Mesendoderm (in vitro differentiated cells): ENCODE results near the gene FAM163B.

Experiments used
- DNase-seq: peaks from one replicate; pipeline ENCODE4 v3.0.0; 2013
- H2AK5ac ChIP-seq: 2 replicates; pipeline ENCODE4 v1.6.1; 2013; ENCODE audit warnings: low read length, inconsistent platforms
- H2BK120ac ChIP-seq: 2 replicates; pipeline ENCODE4 v1.6.1; 2013; ENCODE audit warnings: low read depth, mild to moderate bottlenecking, low read length, moderate library complexity, mixed read lengths
- H2BK15ac ChIP-seq: replicated peaks from 2 replicates; pipeline ENCODE4 v1.6.1; 2013; ENCODE audit warnings: low read depth, mild to moderate bottlenecking, moderate library complexity
- H2BK5ac ChIP-seq: 2 replicates; pipeline ENCODE4 v1.6.1; 2013; ENCODE audit warnings: low read length, inconsistent platforms
- H3K18ac ChIP-seq: 2 replicates; pipeline ENCODE4 v1.6.1; 2013; ENCODE audit warnings: mild to moderate bottlenecking, low read length, mixed read lengths
- H3K23ac ChIP-seq: one replicate; pipeline ENCODE4 v1.6.1; 2013; ENCODE audit warnings: low read length
- H3K27ac ChIP-seq: 2 replicates; pipeline ENCODE4 v1.5.1; 2013; ENCODE audit warnings: low read depth, mild to moderate bottlenecking, inconsistent platforms, low read length, moderate library complexity
- H3K27me3 ChIP-seq: 2 replicates; pipeline ENCODE4 v1.6.1; 2013; ENCODE audit warnings: low read length, control low read depth, mild to moderate bottlenecking, inconsistent platforms; ENCODE audit not compliant: insufficient read depth, poor library complexity
- H3K36me3 ChIP-seq: 2 replicates; pipeline ENCODE4 v1.6.1; 2013; ENCODE audit warnings: low read length, inconsistent platforms; ENCODE audit not compliant: control insufficient read depth, insufficient read depth
- H3K4ac ChIP-seq: one replicate; pipeline ENCODE4 v1.6.1; 2013; ENCODE audit warnings: low read depth, mild to moderate bottlenecking, low read length, moderate library complexity
- H3K4me1 ChIP-seq: 2 replicates; pipeline ENCODE4 v1.6.1; 2013; ENCODE audit warnings: low read depth, low read length, inconsistent platforms; ENCODE audit not compliant: control insufficient read depth
- H3K4me2 ChIP-seq: 2 replicates; pipeline ENCODE4 v1.6.1; 2013; ENCODE audit warnings: low read length
- H3K4me3 ChIP-seq: 2 replicates; pipeline ENCODE4 v1.5.1; 2013; ENCODE audit warnings: mild to moderate bottlenecking, low read length
- H3K56ac ChIP-seq: one replicate; pipeline ENCODE4 v1.6.1; 2013; ENCODE audit warnings: low read length
- H3K79me1 ChIP-seq: 2 replicates; pipeline ENCODE4 v1.6.1; 2013; ENCODE audit warnings: low read length, inconsistent platforms
- H3K79me2 ChIP-seq: 2 replicates; pipeline ENCODE4 v1.6.1; 2013; ENCODE audit warnings: mild to moderate bottlenecking, low read length; ENCODE audit not compliant: control insufficient read depth, insufficient read depth
- H3K9ac ChIP-seq: 2 replicates; pipeline ENCODE4 v1.6.1; 2013; ENCODE audit warnings: low read length, inconsistent platforms
- H4K5ac ChIP-seq: one replicate; pipeline ENCODE4 v1.6.1; 2013; ENCODE audit warnings: low read length
- H4K8ac ChIP-seq: one replicate; pipeline ENCODE4 v1.6.1; 2013; ENCODE audit warnings: low read depth, mild to moderate bottlenecking, control low read depth, low read length, moderate library complexity
- WGBS: extraction: QIAGEN DNeasy Blood & Tissue Kit; methylation state at CpG from one replicate; pipeline ENCODE4 v1.1.7; 2013; ENCODE audit warnings: low lambda C conversion rate, missing lambda C conversion rate; ENCODE audit not compliant: insufficient coverage; ENCODE audit errors: extremely low coverage; 5-methylcytosine and 5-hydroxymethylcytosine counted together

FAM163B gene

DNA sequence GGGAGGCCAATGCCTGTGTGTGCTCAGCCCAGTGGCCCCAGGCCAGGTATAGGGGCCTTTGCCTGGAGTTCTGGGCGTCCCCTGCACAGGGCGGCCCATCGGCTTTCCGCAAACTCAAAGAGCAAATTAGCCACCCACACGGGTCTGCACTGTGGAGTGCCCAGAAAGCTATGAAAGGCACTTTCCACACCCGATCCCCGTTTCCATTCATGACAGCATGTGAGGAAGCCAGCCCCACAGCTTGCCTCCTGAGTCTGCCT, 32.1 kb upstream of the FAM163B start:
- Histone ChIP-seq H3K79me2 (no peaks in the 10 kb centered on the region), H4K8ac (no peak overlapping the region)
- WGBS = no CpG with 5 or more reads among the region's 7 CpGs

DNA sequence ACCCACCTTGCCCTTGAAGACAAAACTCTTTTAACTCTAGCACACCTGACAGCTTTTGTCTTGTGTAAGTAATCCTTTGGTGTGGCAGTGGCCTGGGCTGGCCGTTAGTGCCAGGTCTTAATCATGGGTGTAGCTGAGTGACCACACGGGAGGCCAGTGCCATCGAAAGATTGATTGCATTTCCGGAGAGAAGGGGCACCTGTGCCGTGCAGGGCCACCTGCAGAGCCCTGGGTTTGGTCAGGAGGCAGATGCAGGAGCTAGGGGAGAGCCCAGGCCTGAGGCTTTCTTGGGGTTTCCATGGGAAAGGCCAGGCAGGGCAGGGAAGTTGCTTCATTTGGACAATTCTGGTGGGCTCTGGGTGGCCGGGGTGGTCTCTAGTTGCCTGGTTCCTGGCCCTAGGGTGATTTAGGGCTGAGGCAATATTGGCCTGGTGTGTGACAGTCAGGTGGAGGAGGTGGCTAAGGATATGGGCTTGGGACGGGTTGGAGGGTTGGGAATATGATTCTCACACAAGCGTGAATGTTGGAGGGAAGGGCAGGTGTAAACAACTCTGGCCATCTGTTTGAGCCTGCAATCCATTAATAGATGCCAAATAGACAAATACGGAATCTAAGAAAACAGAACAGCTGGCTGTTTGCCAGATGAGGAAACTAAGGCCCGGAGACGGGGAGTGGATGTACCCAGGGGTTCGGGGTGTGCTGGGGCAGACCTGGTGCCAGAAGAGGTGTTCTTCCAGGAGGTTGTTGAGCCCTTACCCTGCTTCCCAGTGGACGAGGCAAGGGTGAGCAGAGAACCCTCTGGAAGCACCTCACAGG, 31.6 kb upstream of the FAM163B start:
- Histone ChIP-seq H3K18ac (no peak overlapping the region), H3K79me2 (no peaks in the 10 kb centered on the region), H4K5ac (no peak overlapping the region), H2AK5ac (no peak overlapping the region), H2BK15ac (no peak overlapping the region), H3K56ac (no peak overlapping the region), H3K4me1 (no peaks in the 10 kb centered on the region), H2BK120ac (no peak overlapping the region), H2BK5ac (no peak overlapping the region), H3K36me3 (no peaks in the 10 kb centered on the region), H3K27me3 (no peaks in the 10 kb centered on the region), H3K4ac (no peak overlapping the region), H3K4me2 (no peak overlapping the region), H3K4me3 (no peak overlapping the region), H4K8ac (no peak overlapping the region), H3K9ac (no peak overlapping the region), H3K27ac (no peak overlapping the region), H3K23ac (no peak overlapping the region), H3K79me1 (no peaks in the 10 kb centered on the region)
- DNase-seq = no peak
- no CpG with 5 or more reads among the region's 13 CpGs for WGBS

More for the DNA sequence above, 32.1 kb upstream of the FAM163B start:
- Histone ChIP-seq H3K36me3 (no peaks in the 10 kb centered on the region), H3K27me3 (no peaks in the 10 kb centered on the region), H3K4ac (no peak overlapping the region), H2AK5ac (no peak overlapping the region), H3K18ac (no peak overlapping the region), H3K4me2 (no peak overlapping the region), H3K79me1 (no peaks in the 10 kb centered on the region), H3K4me1 (no peaks in the 10 kb centered on the region), H2BK5ac (no peak overlapping the region), H2BK120ac (no peak overlapping the region), H3K23ac (no peak overlapping the region), H4K5ac (no peak overlapping the region), H3K9ac (no peak overlapping the region), H3K56ac (no peak overlapping the region), H3K27ac (no peak overlapping the region), H3K4me3 (no peak overlapping the region), H2BK15ac (no peak overlapping the region)
- no peak for DNase-seq

DNA sequence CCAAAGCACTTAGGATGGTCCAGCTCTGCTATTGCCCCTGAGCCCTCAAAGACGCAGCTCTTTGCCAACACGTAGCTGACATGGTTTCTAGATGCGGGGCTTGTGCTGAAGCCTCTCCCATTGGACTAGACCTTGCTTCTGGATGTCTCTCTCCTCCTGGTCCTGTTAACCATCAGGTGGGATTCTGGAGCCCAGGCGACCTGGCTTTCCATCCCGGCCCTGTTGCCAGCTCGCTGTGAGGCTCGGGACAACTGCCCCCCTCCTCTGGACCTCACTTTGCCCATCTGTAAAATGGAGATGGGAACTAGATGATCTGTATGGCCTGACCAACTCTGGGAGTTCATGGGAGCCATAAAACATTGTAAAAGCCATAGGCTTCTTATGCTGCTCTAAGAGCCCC, 31.0 kb upstream of the FAM163B start:
- no peak overlapping the region for H2AK5ac ChIP-seq

DNA sequence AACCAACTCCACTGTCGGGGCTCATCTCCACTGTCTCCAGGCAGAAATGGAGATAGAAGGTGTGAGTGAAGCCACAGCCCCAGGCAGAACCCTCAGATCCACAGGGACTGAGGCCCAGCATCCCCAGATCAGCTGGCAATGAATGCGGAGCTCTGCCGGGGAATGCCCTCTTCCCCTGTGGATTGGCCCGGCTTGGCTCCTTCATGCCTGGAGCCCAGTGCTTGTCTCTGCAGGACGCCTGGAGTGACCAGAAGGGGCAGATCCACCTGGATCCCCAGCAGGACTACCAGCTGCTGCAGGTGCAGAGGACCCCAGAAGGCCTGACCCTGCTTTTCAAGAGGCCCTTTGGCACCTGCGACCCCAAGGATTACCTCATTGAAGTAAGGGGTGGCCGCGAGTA, 30.4 kb upstream of the FAM163B start:
- Histone ChIP-seq H2BK120ac (no peak overlapping the region), H3K27ac (no peak overlapping the region), H3K23ac (no peak overlapping the region), H2BK15ac (no peak overlapping the region), H3K18ac (no peak overlapping the region), H3K27me3 (no peaks in the 10 kb centered on the region), H3K4me1 (no peaks in the 10 kb centered on the region), H3K4me2 (no peak overlapping the region), H4K8ac (no peak overlapping the region), H3K9ac (no peak overlapping the region), H3K36me3 (no peaks in the 10 kb centered on the region), H2AK5ac (no peak overlapping the region), H4K5ac (no peak overlapping the region), H3K4me3 (no peak overlapping the region), H3K79me1 (no peaks in the 10 kb centered on the region), H3K4ac (no peak overlapping the region), H2BK5ac (no peak overlapping the region), H3K56ac (no peak overlapping the region), H3K79me2 (no peaks in the 10 kb centered on the region)
- WGBS = no CpG with 5 or more reads among the region's 8 CpGs
- DNase-seq = no peak

More for the DNA sequence above, 31.0 kb upstream of the FAM163B start:
- no peak overlapping the region for H3K9ac ChIP-seq
- H4K8ac ChIP-seq = no peak overlapping the region
- H3K4me3 ChIP-seq = no peak overlapping the region
- no peak overlapping the region for H3K27ac ChIP-seq
- H3K79me2 ChIP-seq = no peaks in the 10 kb centered on the region
- H3K4ac ChIP-seq = no peak overlapping the region
- H2BK5ac ChIP-seq = no peak overlapping the region
- no peak overlapping the region for H3K23ac ChIP-seq
- no peaks in the 10 kb centered on the region for H3K27me3 ChIP-seq
- H2BK120ac ChIP-seq = no peak overlapping the region
- WGBS = no CpG with 5 or more reads among the region's 7 CpGs
- no peaks in the 10 kb centered on the region for H3K36me3 ChIP-seq
- no peak overlapping the region for H2BK15ac ChIP-seq
- no peak overlapping the region for H3K18ac ChIP-seq
- no peak overlapping the region for H4K5ac ChIP-seq
- no peaks in the 10 kb centered on the region for H3K4me1 ChIP-seq
- no peaks in the 10 kb centered on the region for H3K79me1 ChIP-seq
- no peak overlapping the region for H3K56ac ChIP-seq
- no peak overlapping the region for H3K4me2 ChIP-seq
- DNase-seq = no peak

DNA sequence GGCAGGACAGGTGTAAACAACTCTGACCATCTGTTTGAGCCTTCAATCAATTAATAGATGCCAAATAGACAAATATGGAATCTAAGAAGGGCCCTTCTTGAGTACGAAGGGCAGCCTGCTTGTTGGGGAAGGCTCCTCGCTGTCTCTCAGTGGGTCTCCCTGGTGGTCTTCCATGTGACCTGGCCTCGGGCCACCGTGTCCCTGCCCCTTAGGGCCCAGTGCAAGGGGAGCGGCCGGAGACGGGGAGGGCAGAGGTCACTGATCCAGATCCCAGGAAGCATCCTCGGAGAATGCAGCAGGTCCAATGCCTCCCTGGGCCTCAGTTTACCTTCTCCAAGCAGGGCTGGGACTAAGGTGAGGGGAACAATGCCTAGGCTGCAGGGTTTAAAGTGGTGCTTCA, 29.5 kb upstream of the FAM163B start:
- H3K4me2 ChIP-seq = no peak overlapping the region
- H2BK5ac ChIP-seq = no peak overlapping the region
- WGBS = no CpG with 5 or more reads among the region's 8 CpGs
- no peak overlapping the region for H4K5ac ChIP-seq
- H3K36me3 ChIP-seq = no peaks in the 10 kb centered on the region
- no peaks in the 10 kb centered on the region for H3K79me1 ChIP-seq
- H3K4me3 ChIP-seq = no peak overlapping the region
- H3K9ac ChIP-seq = no peak overlapping the region
- H2AK5ac ChIP-seq = no peak overlapping the region
- H4K8ac ChIP-seq = no peak overlapping the region
- DNase-seq = no peak
- no peak overlapping the region for H3K27ac ChIP-seq
- no peaks in the 10 kb centered on the region for H3K27me3 ChIP-seq
- H3K18ac ChIP-seq = no peak overlapping the region
- no peak overlapping the region for H3K56ac ChIP-seq
- no peak overlapping the region for H3K4ac ChIP-seq
- no peaks in the 10 kb centered on the region for H3K79me2 ChIP-seq
- no peak overlapping the region for H3K23ac ChIP-seq
- no peak overlapping the region for H2BK15ac ChIP-seq
- no peak overlapping the region for H2BK120ac ChIP-seq
- no peaks in the 10 kb centered on the region for H3K4me1 ChIP-seq

DNA sequence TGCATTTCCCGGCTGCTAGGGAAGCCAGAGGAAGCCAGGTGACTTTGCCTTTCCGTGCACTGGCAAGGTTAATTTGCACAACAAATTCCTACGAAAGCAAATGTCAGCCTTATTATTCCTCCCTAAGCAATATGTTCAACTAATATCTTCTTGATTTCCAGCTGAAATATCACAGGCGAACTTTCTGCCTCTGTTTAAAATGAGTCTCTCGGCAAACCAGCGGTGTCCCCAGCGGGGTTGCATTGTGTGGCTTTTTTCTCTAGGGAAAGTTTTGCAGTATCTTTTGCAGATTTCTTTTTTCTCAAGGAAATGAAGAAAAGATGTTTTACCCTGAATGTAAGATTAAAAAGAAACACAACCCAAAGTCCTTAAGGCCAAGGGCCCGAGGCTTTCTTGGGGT, 28.9 kb upstream of the FAM163B start:
- Histone ChIP-seq H2BK15ac (no peak overlapping the region), H3K4ac (no peak overlapping the region), H3K27ac (no peak overlapping the region), H3K4me1 (no peaks in the 10 kb centered on the region), H3K18ac (no peak overlapping the region), H2BK120ac (no peak overlapping the region), H3K23ac (no peak overlapping the region), H3K4me3 (no peak overlapping the region), H3K56ac (no peak overlapping the region), H3K4me2 (no peak overlapping the region), H3K79me1 (no peaks in the 10 kb centered on the region), H3K79me2 (no peaks in the 10 kb centered on the region), H4K5ac (no peak overlapping the region), H4K8ac (no peak overlapping the region), H2BK5ac (no peak overlapping the region), H3K36me3 (no peaks in the 10 kb centered on the region), H2AK5ac (no peak overlapping the region), H3K9ac (no peak overlapping the region), H3K27me3 (no peaks in the 10 kb centered on the region)
- DNase-seq = no peak
- no CpG with 5 or more reads among the region's 8 CpGs for WGBS
